GM18951 (cell line): Measurements from ENCODE around the gene RNF214.
"Not testable (repeated sequence)": the region's sequence is repeated elsewhere in the genome, so short reads cannot be mapped to it uniquely, and the experiment has no call there.

Experiments
- POLR2A ChIP-seq: IDR thresholded peaks from 4 replicates; pipeline ENCODE4 v1.6.1; 2011; ENCODE audit warnings: mild to moderate bottlenecking; ENCODE audit not compliant: insufficient read length, insufficient read depth; ENCODE audit errors: extremely low read depth
- in situ Hi-C: fragments of 300-500 bp; cut with MboI; formaldehyde crosslinking; loops from one replicate; pipeline ENCODE4 v1.12.0; 2022; ENCODE audit warnings: low sequenced_read_pairs, mixed read lengths, inconsistent platforms; ENCODE audit not compliant: unreplicated experiment

RNF214 gene

GRCh38 chr11:117316197-117316961 is 83.9 kb downstream of the RNF214 start, which contains the start of gene BACE1:
Gene BACE1 (minus strand): TSS chr11:117316256. CDS start chr11:117315795, 461 bp downstream.
- in situ Hi-C loops = no loop called here
- TF ChIP-seq POLR2A = no peak

GRCh38 chr11:117318738-117319137 is 86.3 kb downstream of the RNF214 start:
- TF ChIP-seq POLR2A = no peak
- in situ Hi-C loops = no loop called here

GRCh38 chr11:117319214-117319840 is 86.9 kb downstream of the RNF214 start:
- in situ Hi-C loops = no loop called here
- TF ChIP-seq POLR2A = no peak

GRCh38 chr11:117327255-117327566 is 94.7 kb downstream of the RNF214 start:
- in situ Hi-C loops = not testable (repeated sequence)

- peak; percentile 88 for TF ChIP-seq POLR2A
- in situ Hi-C loops = no loop called here
Measured at GRCh38 chr11:117327567-117328374, 95.3 kb downstream of the RNF214 start, which contains the start of gene CEP164. Gene CEP164 (plus strand): TSS chr11:117327854. CDS start chr11:117338587, 10,733 bp downstream.

GRCh38 chr11:117328375-117329010 is 96.0 kb downstream of the RNF214 start:
- in situ Hi-C loops = no loop called here
- TF ChIP-seq POLR2A = no peak

- TF ChIP-seq POLR2A = no peak
- in situ Hi-C loops = no loop called here
Measured at GRCh38 chr11:117332843-117333242, 100.4 kb downstream of the RNF214 start.

- TF ChIP-seq POLR2A = no peak
- in situ Hi-C loops = no loop called here
Measured at GRCh38 chr11:117333917-117334316, 101.4 kb downstream of the RNF214 start.

- TF ChIP-seq POLR2A = no peak
- in situ Hi-C loops = no loop called here
Measured at GRCh38 chr11:117334896-117335295, 102.4 kb downstream of the RNF214 start.

- in situ Hi-C loops = no loop called here
- TF ChIP-seq POLR2A = no peak
Measured at GRCh38 chr11:117335399-117335798, 102.9 kb downstream of the RNF214 start.
